HG02623 (cell line): Measurements from ENCODE around the gene RFPL4A.
"Not testable (repeated sequence)": the region's sequence is repeated elsewhere in the genome, so short reads cannot be mapped to it uniquely, and the experiment has no call there.

Experiments used
- ATAC-seq: cut with Tn5 transposase; IDR thresholded peaks from one replicate; pipeline ENCODE4 v1.9.1; 2021; ENCODE audit warnings: moderate library complexity; ENCODE audit not compliant: unreplicated experiment

The RFPL4A gene

DNA sequence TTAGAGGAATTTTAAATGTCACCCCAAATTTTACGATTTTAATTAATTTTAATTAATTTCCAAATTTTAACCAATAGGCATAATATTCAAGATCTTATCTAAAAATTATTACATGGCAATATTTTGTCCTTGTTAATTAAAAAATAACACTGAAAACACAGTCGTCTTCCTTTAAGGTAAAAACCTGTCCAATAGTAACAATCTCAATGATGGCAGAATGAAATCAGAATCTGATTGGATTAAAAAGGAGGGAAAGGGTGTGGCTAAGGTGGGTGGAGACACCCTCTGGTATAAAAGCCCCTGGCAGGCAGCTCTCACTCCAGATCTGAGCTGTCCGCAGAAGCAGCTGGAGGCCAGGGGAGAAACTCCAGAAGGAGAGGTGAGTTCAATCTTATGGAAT is at the start of gene RFPL4A:
Gene RFPL4A (plus strand): TSS at position 301 of the 400 bp plus-strand sequence. CDS start 2,704 bp downstream, outside the sequence.
- ATAC-seq, result not testable (repeated sequence)

DNA sequence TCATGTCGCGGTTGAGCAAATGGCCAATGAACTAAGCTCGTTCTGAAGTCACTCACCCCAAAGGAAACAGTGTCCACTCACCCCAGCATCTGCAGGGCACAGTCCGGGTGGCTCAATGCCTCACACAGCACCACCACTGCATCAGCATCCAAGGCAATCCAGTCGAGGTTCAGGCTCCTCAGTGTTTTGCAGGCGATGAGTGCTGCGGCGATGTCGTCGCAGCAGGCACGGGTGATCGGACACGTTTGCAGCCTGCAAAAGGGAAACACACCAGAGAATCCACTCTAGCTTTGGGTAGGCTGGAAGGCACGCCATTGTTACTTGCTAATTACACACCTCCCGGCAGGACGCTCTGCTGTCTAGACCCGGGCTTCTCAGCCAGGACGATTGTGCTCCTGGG is 47.2 kb upstream of the RFPL4A start:
- no peak for ATAC-seq

DNA sequence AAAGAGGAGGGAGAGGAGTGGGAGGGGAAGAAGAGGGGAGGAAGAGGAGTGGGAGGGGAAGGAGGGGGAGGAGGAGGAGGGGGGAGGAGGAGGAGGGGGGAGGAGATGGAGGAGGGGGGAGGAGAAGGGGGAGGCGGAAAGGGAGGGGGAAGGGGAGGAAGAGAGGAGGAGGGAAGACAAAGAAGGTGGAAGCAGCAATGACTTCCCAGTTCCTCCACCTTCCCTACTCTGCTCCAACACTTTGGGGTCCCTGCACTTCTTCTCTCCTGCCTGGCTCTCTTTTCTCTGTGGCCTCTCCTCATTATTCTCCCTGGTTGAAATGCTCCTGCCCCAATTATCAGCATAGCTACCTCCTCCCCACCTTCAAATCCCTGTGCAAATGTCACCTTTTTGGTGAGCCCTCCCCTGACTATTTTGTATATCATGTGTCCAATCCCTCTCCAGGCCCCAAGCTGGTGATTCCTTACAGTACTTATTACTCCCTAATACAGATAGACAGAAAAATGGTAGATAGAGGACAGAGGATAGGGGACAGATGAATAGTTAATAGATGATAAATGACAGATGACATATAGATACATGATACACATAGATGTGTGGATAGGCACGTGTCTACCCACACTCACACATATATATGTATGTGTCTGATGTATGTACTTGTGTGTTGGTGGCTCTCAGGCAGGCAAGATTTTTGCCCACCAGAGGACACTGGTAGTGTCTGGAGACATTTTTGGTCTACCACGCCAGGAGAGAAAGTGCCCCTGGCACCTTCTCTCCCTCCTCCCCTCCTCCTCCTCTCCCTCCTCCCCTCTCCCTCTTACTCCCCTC is 45.9 kb upstream of the RFPL4A start:
- no peak for ATAC-seq

DNA sequence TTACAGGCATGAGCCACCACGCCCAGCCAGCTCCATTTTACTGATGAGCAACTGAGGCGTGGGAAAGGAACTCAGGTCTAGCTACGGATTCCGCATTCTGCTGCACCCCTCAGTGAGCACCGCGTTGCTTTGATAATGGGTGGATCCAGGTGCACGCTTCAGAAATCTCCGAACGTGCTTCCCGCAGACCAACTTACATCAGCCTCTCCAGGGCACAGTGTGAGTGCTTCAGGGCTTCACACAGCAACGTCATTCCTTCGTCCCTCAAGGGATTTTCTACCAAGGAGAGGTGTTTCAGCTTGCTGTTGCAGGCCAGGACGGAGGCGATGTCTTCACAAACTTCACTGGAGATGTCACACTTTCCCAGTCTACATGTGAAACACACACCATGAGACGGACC is 42.4 kb upstream of the RFPL4A start:
- ATAC-seq, result no peak

DNA sequence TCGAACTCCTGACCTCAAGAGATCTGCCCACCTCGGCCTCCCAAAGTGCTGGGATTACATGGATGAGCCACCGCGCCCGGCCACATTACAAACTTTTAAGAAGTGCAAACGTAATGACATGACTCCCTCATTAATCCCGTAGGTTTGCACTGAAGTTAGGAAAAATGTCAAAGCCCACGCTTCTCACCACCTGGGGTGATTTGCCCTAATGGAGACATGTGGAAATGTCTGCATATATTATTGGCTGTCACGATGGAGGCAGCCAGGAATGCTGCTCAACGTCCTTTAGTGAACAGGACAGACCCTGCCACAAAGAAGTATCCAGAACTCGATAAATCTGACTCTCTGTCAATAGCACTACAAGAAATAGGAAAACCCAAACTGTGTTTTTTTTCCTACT is 41.6 kb upstream of the RFPL4A start:
- no peak for ATAC-seq

DNA sequence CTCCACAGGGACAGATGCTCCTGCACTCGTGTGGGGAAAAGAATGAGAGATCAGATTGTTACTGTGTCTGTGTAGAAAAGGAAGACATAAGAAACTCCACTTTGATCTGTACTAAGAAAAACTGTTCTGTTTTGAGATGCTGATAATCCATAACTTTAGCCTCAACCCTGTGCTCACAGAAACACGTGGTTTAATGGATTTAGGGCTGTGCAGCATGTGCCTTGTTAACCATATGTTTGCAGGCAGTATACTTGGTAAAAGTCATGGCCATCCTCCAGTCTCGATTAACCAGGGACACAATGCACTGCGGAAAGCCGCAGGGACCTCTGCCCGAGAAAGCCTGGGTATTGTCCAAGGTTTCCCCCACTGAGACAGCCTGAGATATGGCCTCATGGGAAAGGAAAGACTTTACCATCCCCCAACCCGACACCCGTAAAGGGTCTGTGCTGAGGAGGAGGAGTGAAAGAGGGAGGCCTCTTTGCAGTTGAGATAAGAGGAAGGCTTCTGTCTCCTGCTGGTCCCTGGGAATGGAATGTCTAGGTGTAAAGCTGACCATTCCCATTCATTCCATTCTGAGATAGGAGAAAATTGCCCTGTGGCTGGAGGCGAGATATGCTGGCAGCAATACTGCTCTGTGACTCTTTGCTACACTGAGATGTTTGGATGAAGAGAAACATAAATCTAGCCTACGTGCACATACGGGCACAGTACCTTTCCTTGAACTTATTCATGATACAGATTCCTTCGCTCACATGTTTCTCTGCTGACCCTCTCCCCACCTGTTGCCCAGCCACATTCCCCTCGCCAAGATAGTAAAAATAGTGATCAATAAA is 40.8 kb upstream of the RFPL4A start:
- not testable (repeated sequence) for ATAC-seq

DNA sequence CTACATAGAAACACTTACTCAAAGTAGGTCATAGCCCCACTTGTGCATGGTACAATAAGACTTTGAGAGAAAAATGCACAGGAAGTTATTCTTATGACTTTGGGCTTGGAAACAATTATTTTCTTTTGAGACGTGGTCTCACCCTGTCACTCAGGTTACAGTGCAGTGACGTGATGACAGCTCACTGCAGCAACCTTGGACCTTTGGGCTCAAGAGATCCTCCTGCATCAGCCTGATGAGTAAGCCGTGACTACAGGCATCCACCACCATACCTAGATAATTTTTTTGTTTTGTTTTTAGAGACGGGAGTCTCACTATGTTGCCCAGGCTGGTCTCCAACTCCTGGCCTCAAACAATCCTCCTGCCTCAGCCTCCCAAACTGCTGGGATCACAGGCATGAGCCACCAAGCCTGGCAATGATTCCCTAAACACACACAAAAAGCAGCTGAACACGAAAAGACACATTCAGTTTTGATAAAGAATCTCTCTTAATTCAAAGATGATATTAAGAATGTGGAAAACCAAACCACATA is 38.6 kb upstream of the RFPL4A start:
- no peak for ATAC-seq

DNA sequence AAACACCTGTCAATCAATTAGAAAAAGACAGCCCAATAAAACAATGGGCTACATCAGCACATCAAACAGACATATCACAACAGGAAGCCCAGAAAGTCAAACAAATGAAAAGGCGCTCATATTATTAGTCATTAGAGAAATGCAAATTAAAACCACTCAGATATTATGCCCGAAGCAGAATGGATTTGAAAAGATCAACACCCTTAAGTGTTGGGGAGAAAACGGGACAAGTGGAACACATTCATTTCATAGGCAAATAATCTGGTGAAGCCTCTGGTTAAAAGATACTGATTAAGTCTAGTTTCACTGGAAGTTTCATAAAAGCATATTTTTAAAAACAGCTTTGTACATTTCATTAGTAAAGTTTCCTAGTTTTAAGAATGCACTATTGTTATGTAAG is 38.1 kb upstream of the RFPL4A start:
- ATAC-seq, result no peak

DNA sequence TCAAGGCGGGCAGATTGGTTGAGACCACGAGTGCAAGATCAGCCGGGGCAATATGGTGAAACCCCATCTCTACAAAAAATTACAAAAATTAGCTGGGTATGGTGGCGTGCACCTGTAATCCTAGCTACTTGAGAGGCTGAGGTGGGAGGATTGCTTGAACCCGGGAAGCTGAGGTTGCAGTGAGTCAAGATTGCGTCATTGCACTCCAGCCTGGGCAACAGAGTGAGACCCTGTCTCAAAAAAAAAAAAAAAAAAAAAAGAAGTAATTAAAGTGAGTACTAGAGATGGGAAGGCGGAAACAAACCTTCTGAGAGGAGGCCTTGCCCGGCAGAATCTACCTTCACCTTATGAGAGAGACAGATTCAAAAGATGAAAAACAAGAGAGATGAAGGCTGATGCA is 35.4 kb upstream of the RFPL4A start:
- no peak for ATAC-seq

DNA sequence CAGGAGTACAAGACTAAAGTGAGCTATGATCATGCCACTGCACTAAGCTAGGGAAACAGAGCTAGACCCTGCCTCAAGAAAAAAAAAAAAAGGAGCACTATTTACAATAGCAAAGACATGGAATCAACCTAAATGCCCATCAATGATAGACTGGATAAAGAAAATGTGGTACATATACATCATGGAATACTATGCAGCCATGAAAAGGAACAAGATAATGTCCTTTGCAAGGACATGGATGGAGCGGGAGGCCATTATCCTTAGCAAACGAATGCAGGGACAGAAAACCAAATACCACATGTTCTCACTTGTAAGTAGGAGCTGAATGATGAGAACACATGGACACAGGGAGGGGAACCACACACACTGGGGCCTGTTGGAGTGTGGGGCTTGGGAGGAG is 28.5 kb upstream of the RFPL4A start:
- not testable (repeated sequence) for ATAC-seq

DNA sequence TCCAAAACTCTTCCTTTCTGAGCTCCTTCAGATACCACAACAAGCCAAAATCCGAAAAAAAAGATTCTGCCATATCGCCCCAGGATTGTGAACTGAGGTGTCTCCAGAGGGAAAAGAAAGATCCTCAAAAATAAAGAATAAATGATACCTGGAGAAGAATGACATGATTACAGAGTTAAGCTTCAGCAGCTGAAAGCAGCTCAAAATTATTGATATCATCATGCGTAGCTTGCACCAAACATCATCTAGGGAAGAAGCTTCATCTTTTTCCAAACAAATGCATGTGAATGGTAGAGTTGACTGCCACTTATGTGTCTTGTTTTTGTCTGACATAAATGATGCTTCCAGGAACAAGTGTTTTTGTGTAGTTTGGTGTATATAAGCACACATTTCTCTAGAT is 20.6 kb upstream of the RFPL4A start, which contains the start of gene NLRP9:
Gene NLRP9 (minus strand): TSS at position 101 of the 400 bp plus-strand sequence. CDS start 28 bp downstream, at position 73.
- no peak for ATAC-seq

DNA sequence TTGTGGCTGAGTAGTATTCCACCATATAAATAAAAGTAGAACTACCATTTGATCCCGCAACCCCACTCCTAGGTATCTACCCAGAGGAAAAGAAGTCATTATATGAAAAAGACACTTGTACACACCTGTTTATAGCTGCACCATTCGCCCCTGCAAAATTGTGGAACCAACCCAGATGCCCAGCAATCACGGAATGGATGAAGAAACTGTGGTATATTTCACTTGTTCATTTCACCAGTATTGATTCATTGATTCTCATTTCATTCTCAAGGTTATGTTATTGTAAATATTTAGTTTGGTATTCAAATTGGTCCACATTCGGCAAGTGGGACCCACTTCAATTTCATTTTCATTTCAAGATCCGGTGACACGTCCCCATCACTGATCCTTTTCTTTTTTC is 8.2 kb upstream of the RFPL4A start:
- no peak for ATAC-seq

DNA sequence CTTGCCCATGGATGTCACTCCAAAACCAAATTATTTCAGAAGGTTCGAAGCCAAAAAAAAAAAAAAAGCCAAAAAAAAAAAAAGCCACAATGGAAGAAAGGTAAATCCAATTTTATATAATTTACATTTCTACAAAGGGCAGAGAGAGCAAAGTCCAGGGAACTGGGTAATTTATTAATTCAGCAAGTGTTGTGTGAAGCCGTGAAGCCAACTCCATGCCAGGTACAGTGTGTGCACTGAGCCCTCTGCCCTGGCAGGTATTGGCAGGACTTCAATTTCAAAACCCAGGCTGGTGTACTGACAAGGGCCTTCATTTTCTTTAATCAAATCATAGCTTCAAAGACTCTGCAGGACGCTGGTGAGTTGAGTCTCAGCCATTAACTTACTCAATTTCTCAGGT is 5.5 kb upstream of the RFPL4A start:
- no peak for ATAC-seq

DNA sequence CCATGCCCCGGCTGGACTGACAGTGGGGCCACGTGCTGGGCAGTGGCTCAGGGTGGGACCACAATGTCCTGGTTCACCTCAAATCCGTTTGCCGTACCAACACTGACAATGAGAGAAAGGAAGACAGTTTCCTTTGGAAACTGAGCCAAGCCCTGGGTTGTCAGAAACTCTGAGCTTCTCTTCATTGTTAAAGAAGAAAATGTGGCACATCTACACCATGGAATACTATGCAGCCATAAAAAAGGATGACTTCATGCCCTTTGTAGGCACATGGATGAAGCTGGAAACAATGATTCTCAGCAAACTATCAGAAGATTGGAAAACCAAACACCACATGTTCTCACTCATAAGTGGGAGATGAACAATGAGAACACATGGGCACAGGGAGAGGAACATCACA is 2.1 kb upstream of the RFPL4A start:
- ATAC-seq, result not testable (repeated sequence)

DNA sequence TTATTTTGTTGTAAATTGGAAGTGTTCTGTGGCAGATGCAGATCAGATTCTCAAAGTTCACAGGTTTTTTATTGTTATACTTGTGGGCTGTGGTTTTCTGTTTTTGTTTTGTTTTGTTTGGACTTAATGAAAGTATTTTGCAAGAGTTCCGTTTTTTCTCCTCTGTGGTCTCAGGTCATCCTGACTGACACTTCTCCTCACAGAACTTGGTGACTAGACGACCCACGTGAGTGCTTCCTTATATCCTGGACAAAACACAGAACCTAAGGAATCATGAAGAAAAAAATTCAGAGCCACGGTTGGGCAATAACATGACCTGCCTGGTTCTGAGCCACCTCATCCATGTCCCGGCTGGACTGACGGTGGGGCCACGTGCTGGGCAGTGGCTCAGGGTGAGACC is 7.6 kb downstream of the RFPL4A start:
- ATAC-seq, result no peak

DNA sequence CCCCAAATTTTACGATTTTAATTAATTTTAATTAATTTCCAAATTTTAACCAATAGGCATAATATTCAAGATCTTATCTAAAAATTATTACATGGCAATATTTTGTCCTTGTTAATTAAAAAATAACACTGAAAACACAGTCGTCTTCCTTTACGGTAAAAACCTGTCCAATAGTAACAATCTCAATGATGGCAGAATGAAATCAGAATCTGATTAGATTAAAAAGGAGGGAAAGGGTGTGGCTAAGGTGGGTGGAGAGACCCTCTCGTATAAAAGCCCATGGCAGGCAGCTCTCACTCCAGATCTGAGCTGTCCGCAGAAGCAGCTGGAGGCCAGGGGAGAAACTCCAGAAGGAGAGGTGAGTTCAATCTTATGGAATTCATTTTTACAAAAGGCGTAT is 9.9 kb downstream of the RFPL4A start, which contains the start of gene RFPL4AL1:
Gene RFPL4AL1 (plus strand): TSS at position 301 of the 400 bp plus-strand sequence. CDS start 2,687 bp downstream, outside the sequence.
- not testable (repeated sequence) for ATAC-seq

DNA sequence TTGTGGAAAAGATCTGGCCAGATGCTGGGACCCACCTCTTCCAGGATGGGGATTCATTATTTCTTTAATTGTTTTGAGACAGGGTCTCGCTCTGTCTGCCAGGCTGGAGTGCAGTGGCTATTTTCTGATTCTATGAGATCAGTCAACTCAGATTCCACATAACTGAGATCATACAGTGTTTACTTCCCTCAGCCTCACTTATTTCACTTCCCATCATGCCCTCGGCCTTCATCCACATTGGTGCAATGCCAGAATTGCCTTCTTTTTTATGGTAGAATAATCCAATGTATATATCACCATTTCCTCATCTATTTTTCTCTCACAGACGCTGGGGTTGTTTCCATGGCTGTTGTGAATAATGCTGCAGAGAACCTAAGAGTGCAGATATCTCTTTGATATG is 10.7 kb downstream of the RFPL4A start:
- not testable (repeated sequence) for ATAC-seq

DNA sequence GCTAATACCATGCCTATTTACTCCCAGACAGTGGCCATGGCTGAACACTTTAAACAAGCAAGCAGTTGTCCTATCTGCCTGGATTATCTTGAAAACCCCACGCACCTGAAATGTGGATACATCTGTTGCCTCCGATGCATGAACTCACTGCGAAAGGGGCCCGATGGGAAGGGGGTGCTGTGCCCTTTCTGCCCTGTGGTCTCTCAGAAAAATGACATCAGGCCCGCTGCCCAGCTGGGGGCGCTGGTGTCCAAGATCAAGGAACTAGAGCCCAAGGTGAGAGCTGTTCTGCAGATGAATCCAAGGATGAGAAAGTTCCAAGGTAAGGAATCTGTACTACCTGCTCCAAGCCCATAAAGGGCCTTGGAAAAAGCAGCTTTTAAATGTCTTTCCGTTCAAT is 18.6 kb downstream of the RFPL4A start:
- no peak for ATAC-seq

DNA sequence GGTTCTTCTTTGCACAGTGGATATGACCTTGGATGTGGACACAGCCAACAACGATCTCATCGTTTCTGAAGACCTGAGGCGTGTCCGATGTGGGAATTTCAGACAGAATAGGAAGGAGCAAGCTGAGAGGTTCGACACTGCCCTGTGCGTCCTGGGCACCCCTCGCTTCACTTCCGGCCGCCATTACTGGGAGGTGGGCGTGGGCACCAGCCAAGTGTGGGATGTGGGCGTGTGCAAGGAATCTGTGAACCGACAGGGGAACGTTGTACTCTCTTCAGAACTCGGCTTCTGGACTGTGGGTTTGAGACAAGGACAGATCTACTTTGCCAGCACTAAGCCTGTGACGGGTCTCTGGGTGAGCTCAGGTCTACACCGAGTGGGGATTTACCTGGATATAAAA is 19.4 kb downstream of the RFPL4A start:
- no peak for ATAC-seq

DNA sequence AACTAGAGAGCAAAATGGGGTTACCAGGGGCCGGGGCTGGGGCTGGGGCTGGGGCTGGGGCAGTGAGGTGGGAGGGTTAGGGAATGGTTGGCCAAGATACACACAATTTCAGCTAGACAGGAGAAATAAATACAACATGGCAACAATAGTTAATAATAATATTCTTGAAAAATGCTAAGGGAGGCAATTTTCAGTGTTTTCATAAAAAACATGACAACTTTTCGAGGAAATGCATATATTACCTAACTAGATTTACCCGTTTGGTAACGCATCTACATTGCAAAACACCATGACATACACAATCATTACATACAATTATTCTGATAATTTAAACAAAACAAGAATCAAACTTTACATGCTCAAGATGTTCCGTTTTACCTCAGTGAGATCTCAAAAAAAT is 22.2 kb downstream of the RFPL4A start:
- no peak for ATAC-seq

DNA sequence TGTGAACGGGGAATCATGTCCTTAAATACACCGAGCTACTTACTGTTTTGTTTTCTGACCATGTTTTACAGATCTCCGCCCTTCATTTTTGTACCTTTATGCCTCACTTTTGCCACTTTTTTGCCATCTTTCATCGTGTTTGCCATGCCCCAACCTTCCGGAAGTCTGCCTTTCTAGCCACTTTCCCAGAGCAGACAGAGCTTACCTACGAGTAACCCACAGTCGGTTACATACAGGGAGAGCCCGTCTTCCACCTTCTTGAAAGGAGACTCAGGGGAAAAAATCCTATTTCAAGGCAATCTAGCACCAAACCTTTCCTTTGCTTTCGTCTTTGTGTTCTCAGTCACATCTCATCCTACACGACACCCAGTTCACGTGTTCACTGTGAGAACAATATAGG is 36.1 kb downstream of the RFPL4A start:
- no peak for ATAC-seq

DNA sequence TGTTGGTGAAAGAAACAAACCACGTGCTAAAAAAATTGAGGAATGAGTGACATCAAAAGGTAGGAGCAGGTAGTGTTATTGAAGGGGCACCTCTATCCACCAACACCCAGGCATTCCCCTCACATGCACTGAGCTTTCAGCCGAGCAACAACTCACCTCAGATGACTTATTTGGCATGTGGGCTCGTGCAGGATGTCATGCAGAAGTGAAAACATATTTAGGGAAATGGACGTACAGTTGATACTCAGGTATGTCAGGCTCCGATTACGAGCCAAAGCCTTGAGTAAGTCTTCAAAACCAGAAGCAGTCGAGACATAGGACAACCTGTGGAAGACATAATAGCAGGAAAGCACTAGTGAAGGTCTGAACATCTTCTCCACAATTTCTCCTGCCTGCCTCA is 42.5 kb downstream of the RFPL4A start:
- no peak for ATAC-seq
